ENCODE results near the gene ITGA11. TPM values are rescaled to one million over a fixed set of nuclear protein-coding genes. Genes with fewer than 3 reads are reported as not detected.

The ITGA11 gene
- total and polyA plus RNA-seq, 2 of the 4 experiments (the other 2 are of a cell fraction): 4.1 to 6.6 TPM

GRCh38 chr15:68337826-68338225 is 94.1 kb downstream of the ITGA11 start:
- no peaks in the 10 kb centered on the region for H3K27me3 ChIP-seq (ENCODE audit: control insufficient read depth, insufficient read depth, low read length)
- peaks cover 18% of the 10 kb centered on the region for H3K9me1 ChIP-seq (ENCODE audit: insufficient read depth, low read length)
- dilution Hi-C loops (cut with HindIII; ENCODE audit: low sequenced_read_pairs, unreplicated experiment): no loop called here
- TF ChIP-seq ELK1 (IDR thresholded peaks at IDR 0.05; ENCODE audit: borderline replicate concordance, low read depth, low read length): no peak
- H3K18ac ChIP-seq (ENCODE audit: low read depth, low read length): no peak overlapping the region
- H2BK15ac ChIP-seq (ENCODE audit: low read depth, low read length): no peak overlapping the region
- no peak overlapping the region for H3K56ac ChIP-seq (ENCODE audit: extremely low read depth, insufficient read depth, low read length)
- H3K4me1 ChIP-seq (ENCODE audit: control insufficient read depth, insufficient read depth, low read length): peaks cover 21% of the 10 kb centered on the region
- no peak overlapping the region for H3K14ac ChIP-seq (replicated peaks; ENCODE audit: low read depth, low read length)
- no peak overlapping the region for H4K5ac ChIP-seq (ENCODE audit: low read depth, low read length)
- ChIA-PET POLR2A (ENCODE audit: unreplicated experiment) (no interaction called here), CTCF (interaction anchor here (1.0 kb wide), 1 partner anchor 25 kb away, joined by 4 read pairs; no protein-coding TSS in a partner anchor)
- no peaks in the 10 kb centered on the region for H3K79me1 ChIP-seq (ENCODE audit: low read depth in 1 of 2, low read length in 2 of 2)
- 83% methylated on average over 2 of the region's 6 CpGs; no CpG with 5 or more reads in 1 of the 2 experiments for WGBS, 2 experiments (ENCODE audit: extremely low coverage in 2 of 2, insufficient read length in 1 of 2)
- ATAC-seq (ENCODE audit: low read depth): no peak
- no peak overlapping the region for H3K4ac ChIP-seq (ENCODE audit: low read depth, low read length)
- H2BK5ac ChIP-seq (ENCODE audit: low read depth, low read length, poor library complexity, severe bottlenecking): no peak overlapping the region
- no peaks in the 10 kb centered on the region for H4K20me1 ChIP-seq (ENCODE audit: insufficient read depth, low read length)
- H3K36me3 ChIP-seq (ENCODE audit: control insufficient read depth, insufficient read depth, low read length): peaks cover 2% of the 10 kb centered on the region; the same call in 1 of the 2 replicates
- no peak overlapping the region for H2BK20ac ChIP-seq (ENCODE audit: low read depth, low read length)
- H2BK120ac ChIP-seq (ENCODE audit: low read depth, low read length): no peak overlapping the region
- no TSS peak for BruUV-seq (replicated peaks)
- DNase-seq: no peak
- no peak overlapping the region for H3K4me2 ChIP-seq (ENCODE audit: low read depth, low read length)
- no peak overlapping the region for H2AK5ac ChIP-seq (ENCODE audit: low read depth, low read length)
- intact Hi-C loops (cut with micrococcal nuclease): no loop called here
- peak overlapping the region; percentile 23 for H2AK9ac ChIP-seq (replicated peaks; ENCODE audit: low read depth, low read length, poor library complexity)
- no peak overlapping the region for H3K9ac ChIP-seq (ENCODE audit: low read depth, low read length)
- H2AFZ ChIP-seq (replicated peaks; ENCODE audit: low read length, poor library complexity): no peak overlapping the region
- H3K9me3 ChIP-seq (ENCODE audit: control insufficient read depth, insufficient read depth, low read length): no peaks in the 10 kb centered on the region
- H3K23ac ChIP-seq (ENCODE audit: low read depth, low read length): no peak overlapping the region
- no peak overlapping the region for H4K8ac ChIP-seq (ENCODE audit: low read depth in 2 of 2, low read length in 2 of 2)
- H3K27ac ChIP-seq (ENCODE audit: insufficient read depth, low read length): no peak overlapping the region
- in situ Hi-C loops (cut with MboI; ENCODE audit: low sequenced_read_pairs): no loop called here
- H4K91ac ChIP-seq (ENCODE audit: insufficient read depth, low read depth, low read length): no peak overlapping the region
- no peak overlapping the region for H3K4me3 ChIP-seq (ENCODE audit: insufficient read depth, low read depth, low read length)

All from IMR-90 (cell line).